GM23248 (cell line): Measurements from ENCODE around the gene MED10.

Experiments used
- EZH2 ChIP-seq: fragments of 200-600 bp; sonication (generic); IDR thresholded peaks from 2 replicates; pipeline ENCODE4 v1.6.1; 2018; ENCODE audit warnings: antibody characterized with exemption, mild to moderate bottlenecking; ENCODE audit not compliant: insufficient read depth, poor library complexity, severe bottlenecking
- EZH2phosphoT487 ChIP-seq: fragments of 200-600 bp; sonication (generic); IDR thresholded peaks from 2 replicates; pipeline ENCODE4 v1.6.1; 2018; ENCODE audit warnings: antibody characterized with exemption, moderate library complexity, mild to moderate bottlenecking, low read depth; ENCODE audit not compliant: insufficient read depth

DNA sequence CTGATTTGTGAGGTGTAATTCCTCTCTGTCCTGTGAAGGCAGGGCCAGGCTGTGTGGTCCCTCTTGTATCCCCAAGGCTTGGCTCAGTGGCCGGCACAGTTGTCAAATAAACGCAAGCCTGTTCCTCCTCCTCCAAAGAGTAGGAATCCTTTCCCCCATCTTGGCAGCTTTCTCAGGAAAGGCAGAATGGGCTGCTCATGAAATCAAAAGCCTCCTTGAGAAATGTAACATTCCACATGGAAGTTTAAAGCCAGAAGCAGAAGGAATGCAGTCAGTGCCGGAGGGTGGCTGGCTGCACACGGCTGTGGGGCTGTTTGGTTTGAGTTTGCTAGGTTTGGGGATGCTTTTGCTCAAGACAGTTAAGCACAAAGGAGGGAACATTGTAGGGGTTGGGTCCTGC lies 34.5 kb upstream of the MED10 start:
- TF ChIP-seq EZH2 (no peak), EZH2phosphoT487 (no peak)
